AG08396 (cell line): Measurements from ENCODE around the gene TIGD7.
A peak's percentile ranks its signal among the peaks of the same experiment; 100 is the strongest.
"Not testable (repeated sequence)": the region's sequence is repeated elsewhere in the genome, so short reads cannot be mapped to it uniquely, and the experiment has no call there.

Experiments
- DNase-seq: peaks from one replicate; pipeline ENCODE4 v3.0.0; 2012; ENCODE audit warnings: low spot score, mixed read lengths

Gene TIGD7

DNA sequence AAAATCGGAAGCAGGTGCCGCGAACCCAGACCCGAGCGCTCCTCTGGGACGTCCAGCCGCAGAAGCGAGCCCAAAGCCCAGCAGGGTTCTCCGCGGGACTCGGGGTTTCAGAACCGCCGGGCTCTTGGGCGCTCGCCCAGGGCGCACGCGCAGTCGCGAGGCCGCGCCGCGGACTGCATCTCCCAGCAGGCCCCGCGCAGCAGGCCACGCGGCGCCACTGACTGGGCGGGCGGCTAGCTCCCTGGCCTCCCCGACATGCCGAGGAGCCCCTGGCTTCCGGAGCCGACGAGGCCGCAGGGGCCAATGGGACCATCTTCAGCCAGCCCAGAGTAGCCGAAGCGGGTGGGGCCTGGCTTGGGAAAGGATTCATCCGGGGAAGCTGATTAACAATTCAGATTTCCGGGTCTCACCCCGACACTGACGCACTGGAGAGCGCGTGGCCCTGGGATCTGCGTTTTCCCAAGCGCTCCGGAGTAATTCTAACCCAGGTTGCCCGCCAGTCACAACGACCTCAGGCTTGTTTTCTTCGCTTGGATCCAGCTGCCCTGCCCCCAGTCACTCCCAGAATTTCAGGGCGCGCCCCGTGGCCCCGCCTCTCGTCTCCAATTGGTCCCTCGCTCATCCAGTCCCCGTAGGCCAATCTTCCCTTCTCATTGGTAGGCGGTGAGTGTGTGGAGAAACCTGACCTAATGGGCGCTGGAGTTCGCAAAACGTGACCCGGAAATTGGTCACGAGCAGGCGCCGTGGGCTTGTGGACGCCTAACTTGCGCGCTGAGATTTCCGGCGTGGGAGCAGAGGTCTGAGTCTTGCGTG lies 22.3 kb downstream of the TIGD7 start, which contains the start of gene ZNF263:
Gene ZNF263 (plus strand): TSS at position 762 of the 813 bp plus-strand sequence. CDS start 328 bp downstream, outside the sequence.
- peak; percentile 98 for DNase-seq

DNA sequence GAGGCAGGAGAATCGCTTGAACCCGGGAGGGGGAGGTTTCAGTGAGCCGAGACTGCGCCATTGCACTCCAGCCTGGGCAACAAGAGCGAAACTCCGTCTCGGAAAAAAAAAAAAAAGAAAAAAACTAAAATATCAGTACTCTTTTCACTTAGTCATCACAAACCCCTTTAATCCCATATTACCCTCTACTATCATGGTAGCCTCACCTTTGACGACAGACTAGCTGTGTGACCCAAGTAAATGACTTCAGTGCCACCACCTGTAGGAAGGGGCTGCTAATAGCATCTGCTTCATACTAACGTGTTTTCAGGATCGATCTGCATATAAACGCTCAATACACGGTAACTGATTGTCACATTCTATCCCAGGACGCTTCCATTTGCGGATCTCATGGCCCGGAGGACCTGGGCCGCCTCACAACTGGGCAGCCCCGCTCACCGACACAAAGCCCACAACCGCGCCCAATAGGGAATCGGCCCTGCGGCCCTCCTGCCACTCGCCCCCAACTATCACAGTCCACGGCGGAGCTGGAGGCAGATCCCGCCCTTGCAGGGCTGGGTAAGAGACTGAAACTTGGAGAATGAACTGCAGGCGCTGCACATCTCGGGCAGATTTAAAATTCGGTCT lies 23.0 kb downstream of the TIGD7 start:
- no peak for DNase-seq

DNA sequence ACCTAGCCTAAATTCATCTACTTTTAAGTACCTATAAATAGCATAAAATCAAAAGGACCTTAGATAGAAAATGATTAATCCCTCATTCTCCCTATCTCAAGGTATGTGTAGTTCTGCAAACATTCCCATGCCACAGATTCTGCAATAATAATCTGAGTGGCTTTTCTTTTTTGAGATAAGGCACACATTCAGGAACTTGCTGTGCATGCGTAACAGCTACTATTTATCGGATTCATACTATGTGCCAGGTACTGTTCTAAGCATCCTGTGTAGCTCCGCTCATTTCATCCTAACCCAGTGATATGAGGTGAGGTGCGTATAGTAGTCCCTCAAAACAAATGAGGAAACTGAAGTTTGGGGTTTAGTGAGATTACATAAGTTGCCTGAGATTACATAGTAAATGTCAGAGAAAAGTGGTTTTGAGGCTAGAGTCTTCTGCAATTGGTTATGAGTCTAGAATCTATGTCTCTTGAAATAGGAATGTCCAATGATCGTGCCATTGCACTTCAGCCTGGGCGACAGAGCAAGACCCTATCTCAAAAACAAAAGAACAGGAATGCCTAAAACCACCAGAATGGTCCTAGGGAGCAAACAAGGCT lies 23.9 kb downstream of the TIGD7 start:
- no peak for DNase-seq

DNA sequence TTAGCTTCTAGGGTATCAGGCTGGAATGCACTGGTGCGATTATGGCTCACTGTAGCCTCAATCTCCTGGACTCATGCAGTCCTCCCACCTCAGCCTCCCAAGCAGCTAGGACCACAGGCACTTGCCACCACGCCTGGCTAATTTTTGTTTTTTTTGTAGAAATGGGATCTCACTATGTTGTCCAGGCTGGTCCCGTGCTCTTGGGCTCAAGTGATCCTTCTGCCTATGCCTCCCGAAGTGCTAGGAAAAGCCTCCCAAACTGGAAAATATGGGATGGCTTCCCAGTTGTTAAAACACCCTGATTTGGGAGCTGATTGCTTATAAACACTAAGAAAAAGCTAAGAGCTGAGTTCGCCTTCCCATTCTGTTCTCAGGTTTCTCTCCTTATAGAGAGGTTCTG lies 28.6 kb downstream of the TIGD7 start:
- no peak for DNase-seq

DNA sequence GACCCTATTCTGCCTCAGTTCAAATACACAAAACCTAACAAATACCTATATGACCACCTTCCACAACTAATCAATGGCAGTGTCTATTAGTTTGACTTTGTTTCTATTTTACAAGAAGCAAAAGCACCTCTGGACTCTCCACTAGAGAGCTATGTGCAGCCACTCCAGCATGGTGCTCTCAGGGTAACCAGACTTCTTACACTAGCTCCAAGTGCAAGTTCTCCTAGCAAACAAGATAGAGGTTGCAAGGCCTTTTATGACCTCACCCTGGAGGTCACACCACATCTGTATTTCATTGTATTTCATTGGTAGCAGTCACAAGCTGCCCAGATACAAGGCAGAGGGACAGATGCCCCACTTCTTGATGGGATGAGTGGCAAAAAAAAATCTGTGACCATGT lies 30.3 kb downstream of the TIGD7 start:
- DNase-seq = no peak

DNA sequence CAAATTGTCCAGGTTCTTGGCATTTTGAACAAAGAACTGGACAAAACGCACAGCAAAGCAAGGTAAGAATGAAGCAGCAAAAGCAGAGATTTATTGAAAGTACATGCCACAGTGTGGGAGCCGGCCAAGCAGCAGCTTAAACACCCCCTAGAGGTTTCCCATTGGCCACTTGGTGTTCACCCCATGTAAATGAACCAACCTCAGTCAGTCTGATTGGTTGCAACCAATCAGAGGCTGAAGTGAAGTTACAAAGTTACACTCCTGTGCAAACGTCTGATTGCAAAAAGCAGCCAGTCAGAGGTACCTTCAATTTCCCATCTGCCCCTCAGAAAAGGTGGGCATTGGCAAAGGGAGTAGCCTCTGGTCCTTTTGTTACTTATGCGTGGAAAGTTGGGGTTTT lies 30.7 kb downstream of the TIGD7 start:
- no peak for DNase-seq

DNA sequence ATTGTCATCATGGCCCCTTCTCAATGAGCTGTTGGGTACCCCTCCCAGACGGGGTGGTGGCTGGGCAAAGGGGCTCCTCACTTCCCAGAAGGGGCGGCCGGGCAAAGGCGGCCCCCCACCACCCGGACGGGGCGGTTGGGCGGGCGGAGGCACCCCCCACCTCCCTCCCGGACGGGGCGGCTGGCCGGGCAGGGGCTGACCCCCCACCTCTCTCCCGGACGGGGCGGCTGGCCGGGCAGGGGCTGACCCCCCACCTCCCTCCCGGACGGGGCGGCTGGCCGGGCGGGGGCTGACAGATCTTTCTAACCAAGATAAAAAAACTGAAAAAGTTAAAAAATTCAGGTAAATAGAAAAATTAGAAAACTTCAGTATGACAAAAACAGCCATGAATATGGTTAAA lies 33.9 kb downstream of the TIGD7 start:
- not testable (repeated sequence) for DNase-seq

DNA sequence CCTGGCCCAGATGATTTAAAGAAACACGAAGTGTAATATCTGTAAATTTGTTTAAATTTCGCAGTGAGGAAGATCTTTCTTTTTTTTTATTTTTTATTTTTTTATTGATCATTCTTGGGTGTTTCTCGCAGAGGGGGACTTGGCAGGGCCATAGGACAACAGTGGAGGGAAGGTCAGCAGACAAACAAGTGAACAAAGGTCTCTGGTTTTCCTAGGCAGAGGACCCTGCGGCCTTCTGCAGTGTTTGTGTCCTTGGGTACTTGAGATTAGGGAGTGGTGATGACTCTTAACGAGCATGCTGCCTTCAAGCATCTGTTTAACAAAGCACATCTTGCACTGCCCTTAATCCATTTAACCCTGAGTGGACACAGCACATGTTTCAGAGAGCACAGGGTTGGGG lies 34.5 kb downstream of the TIGD7 start:
- not testable (repeated sequence) for DNase-seq

DNA sequence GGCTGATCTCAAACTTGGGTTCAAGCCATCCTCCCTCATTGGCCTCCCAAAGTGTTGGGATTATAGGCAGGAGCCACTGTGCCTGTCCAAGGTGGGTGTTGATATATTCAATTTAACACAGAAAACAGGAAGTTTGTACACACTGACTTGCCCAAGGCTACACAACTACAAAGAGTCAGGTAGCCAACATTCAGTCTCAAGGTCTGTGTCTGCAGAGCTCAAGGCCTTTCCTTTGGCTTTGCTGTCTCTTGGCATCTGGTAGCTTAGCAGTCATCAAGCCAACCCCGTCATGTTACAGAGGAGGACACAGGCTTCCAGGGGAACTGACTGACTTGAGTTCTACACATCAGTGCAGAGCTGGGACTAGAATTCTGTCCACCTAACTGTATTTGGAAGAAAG lies 36.9 kb downstream of the TIGD7 start:
- no peak for DNase-seq

DNA sequence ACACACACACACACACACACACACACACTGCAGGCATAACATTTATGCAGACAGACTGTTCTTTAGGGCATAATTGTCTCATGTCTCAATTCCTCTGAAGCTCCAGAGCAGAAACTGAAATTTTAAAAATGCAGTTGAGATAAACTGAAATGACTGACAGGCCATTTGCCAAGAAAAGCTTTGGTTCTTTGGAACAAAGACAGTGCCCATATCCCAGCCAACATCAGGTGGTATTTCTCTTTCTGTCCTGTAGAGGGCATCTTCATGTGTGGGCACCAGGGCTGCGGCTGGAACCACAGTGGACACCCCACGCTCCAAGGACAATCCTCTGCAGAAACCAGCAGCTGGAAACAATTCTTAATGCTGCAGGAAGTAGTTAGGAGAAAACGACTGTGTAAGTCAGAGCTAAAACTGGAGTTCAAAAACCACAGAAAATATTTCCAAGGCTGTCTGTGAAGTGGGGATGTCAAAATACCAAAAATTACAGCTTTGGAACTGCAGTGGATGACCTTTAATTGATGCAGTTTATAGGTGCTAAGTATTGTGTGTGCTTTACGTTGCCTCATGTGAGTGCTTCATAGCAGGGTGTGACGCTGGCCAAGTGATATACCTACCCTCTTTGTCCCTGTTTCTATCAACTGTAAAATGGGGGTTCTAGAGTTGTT lies 38.2 kb downstream of the TIGD7 start:
- peak; percentile 71 for DNase-seq

DNA sequence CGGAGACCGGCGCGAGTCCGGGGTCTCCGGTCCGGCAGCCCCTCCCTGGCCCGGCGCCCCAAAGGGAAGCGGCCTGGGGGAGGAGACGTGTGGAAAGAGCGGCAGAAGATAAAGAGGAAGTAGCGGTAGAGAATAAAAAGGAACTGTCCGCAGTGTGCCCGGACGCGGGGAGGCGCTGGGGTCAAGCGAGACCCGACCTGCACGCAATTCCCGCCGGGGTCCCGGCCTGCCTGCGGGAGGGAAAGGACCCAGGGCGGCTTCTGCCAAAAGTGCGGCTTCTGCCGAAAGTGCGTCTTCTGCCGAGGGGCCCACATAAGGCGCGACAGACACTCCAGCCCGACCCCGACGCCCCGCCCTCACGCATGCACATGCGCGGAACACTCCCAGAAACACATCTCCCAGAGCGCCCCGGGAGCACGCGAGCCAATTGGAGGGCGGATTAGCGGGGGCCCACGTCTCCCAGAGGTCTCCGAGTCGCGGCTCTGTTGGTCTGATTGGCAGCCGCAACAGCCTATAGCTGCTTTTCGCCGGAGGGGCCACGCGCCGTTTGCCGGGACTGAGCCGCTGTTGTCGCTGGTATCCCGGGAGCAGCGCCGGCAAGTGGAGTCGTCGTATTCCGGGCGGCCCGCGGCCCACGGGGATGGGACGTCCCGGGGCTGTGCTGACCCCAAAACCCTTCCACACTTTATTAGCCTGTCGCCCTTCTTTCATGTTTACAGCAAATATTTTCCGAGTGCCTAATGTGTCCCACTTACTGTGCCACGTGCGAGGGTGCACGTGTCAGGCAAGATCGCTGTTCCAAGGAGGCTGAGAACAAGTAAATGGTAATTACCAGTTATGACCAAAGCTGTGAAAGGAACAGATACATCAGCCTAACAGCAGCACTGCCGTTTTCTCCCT lies 40.8 kb downstream of the TIGD7 start:
- peak; percentile 98 for DNase-seq

DNA sequence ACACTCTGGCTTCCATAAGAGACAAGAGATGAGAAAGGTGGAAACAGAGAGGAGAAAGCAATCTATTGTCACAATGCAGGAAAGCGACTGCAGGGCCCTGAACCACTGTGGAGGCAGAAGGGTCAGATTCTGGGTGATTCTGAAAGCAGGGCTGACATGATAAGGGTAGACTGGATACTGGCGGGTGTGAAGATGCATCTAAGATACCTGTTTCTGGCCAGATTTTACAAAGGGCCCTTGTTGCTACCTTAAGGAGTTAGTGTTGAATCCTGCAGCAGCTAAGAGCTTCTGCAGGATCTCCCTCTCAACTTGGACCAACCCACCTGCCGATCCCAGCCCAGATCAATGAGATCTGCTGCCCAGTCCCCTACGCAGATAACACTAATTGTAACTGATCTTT lies 42.7 kb downstream of the TIGD7 start:
- no peak for DNase-seq

DNA sequence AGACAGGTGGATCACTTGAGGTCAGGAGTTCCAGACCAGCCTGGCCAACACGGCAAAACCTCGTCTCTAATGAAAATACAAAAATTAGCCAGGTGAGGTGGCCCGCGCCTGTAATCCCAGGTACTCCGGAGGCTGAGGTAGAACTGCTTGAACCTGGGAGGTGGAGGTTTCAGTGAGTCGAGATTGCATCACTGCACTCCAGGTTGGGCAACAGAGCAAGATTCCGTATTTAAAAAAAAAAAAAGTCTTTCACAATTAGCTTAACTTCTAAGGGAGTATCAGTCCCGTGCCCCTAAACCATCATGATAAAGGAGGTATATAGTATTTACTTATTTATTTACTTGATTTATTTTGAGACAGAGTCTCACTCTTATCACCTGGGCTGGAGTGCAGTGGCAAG lies 45.4 kb downstream of the TIGD7 start:
- DNase-seq = no peak

DNA sequence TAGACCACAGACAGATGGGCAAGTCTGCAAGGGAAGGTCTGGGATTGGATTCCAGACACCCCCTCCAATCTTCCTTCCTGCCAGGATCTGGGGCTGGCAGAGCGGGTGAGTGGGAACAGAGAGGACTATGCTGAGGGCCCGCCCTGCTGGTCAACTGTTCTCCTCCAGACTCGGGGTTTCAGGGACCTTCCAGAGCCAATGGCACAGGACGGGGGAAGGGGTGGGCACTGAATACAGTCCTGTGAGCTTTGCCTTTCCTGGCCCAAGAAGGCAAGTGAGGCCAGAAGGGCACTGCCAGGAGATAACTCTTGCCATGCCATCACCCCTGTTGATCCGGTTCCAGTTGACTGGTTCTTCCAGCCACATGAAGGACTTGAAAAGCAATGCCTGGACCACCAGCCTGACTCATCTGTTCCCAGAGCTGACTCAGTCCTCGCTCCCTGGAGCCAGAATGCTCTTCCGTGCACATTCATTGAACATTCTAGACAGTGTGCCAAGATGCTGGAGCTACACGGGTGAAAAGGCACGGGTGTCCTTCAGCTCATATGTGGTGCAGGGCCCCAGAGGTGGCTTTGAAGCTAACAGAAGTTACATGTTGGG lies 48.3 kb downstream of the TIGD7 start:
- peak; percentile 28 for DNase-seq

DNA sequence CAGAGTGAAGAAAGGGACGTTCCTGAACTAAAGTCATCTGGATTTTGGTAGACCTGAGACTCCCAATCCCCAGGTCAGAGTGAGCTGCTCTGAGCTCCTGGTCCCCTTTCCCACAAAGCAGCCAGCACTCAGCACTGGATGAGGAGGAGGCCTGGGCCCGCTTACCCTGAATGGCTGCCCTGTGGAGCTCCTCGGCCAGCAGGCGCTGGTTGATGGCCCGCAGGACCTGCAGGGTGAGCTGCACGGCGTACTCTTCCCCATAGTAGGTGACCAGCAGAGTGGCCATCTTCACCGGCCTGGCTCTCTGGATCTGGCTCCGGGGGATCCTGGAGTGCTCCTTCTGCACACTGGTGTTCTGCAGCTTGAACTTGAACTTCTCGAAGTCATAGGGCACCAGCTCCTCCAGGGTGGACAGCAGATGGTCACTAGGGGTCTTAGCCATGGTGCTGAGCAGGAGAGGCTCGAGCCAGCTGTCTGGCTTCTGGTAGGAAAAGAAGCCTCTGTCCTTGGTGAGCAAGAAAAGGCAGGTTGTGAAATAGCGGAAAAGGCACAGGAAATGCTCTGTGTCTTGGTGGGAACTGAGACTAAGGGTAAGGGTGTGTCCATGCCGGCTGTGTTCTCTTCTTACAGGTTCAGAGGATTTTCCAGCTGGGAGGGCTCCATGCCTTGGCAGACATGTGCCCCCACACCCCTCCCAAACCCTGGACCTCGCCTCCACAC lies 48.9 kb downstream of the TIGD7 start, which contains the start of gene MEFV:
Gene MEFV (minus strand): TSS at position 488 of the 720 bp plus-strand sequence. CDS start 46 bp downstream, at position 442.
- no peak for DNase-seq

DNA sequence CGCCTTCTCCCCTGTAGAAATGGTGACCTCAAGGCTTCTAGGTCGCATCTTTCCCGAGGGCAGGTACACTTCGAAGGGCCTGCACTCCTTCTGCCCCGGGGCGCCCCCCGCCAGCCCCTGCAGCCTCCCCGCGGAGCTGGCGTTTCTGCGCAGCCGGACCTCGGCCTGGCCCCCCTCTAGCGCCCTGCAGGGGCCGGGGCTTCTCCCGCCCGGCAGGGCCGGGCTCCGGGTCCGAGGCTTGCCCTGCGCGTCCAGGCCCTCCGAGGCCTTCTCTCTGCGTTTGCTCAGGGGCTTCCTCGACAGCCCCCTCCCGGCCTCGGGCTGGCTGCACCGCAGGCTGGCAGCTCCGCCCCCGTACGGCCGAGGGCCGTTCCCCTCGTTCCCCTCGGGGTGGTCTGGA lies 50.9 kb downstream of the TIGD7 start:
- no peak for DNase-seq

DNA sequence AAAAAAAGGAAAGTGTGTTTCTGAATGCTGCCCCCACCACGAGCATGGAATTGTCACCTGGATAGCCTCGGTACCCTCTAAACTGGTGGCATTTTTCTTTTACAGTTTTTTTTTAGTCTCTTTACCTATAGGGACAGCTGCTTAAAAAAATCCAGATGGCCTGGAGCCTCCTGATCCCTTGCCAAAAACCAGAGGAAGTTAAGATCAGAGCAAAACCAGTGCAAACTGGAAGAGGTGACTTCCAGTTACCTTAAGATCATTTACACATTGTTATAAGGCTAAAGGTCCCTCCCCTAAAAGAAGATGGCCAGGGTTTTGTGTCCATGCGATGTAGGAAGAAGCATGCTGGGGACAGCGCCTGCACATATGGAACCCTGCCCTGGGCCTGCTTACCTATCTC lies 52.3 kb downstream of the TIGD7 start:
- no peak for DNase-seq

DNA sequence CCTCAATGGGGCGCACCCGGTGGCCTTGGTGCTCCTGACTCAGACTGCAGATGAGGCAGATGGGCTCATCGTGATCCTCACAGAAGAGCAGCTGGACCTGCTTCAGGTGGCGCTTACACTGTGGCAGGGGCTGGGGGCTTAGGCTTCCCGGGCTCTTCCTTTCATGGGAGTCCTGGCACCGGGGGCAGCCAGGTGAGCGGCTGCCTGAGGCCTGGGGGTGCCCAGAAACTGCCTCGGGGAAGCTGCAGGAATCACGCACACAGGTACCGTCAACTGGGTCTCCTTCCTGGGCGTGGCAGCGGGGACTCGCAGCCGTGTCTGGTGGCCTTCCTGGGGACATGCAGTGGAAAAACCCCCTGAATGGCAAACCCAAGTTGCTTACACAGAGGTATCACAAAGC lies 55.8 kb downstream of the TIGD7 start:
- no peak for DNase-seq

DNA sequence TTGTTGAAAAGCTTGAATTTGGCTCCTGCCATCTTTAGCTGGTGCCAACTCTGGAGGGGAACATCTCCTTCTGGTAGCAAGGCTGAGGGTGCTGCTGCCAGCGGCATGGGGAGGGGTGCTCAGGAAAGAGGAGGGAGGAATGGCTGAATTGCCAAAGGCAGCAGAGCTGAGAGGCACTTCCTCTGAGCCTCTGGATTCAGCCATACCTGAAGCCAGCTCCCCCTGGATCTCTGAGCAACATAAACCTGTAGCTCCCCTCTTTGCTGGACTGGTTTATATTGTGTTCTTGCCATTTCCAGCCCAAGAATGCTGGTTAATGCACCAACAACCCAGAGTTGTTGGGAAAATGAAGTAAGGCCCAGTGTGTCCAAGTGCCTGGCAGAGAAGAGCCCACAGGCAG lies 56.2 kb downstream of the TIGD7 start:
- no peak for DNase-seq
